Kidney (tissue), 14 donors: Measurements from ENCODE around the gene ZNF555. TPM values are rescaled to one million over a fixed set of nuclear protein-coding genes. Genes with fewer than 3 reads are reported as not detected.

Source experiments
- DNase-seq, 5 donors: peaks; one replicate each; pipeline ENCODE4 v3.0.0-alpha.2; 2013 to 2020
- FAIRE-seq: peaks from 2 replicates; lab custom pipeline; 2012; peaks lifted over from hg19 to GRCh38; lab: Jason Lieb, UNC
- H3K27ac ChIP-seq, 2 donors: one replicate each; pipeline ENCODE4 v1.7.0; 2013; ENCODE audit warnings: low read depth in 2 of 2, low read length in 2 of 2, inconsistent platforms in 1 of 2
- H3K27me3 ChIP-seq: one replicate; pipeline ENCODE4 v1.7.1; 2013; ENCODE audit warnings: low read length, inconsistent platforms; ENCODE audit not compliant: control insufficient read depth, insufficient read depth
- H3K36me3 ChIP-seq, 3 donors: one replicate each; pipeline versions ENCODE4 v1.7.0 to v1.7.1; 2013; ENCODE audit warnings: low read length in 3 of 3, control low read depth in 1 of 3, inconsistent platforms in 1 of 3; ENCODE audit not compliant: insufficient read depth in 3 of 3, control insufficient read depth in 2 of 3
- H3K4me1 ChIP-seq, 3 donors: one replicate each; pipeline versions ENCODE4 v1.7.0 to v1.7.1; 2013; ENCODE audit warnings: low read length in 3 of 3, inconsistent platforms in 1 of 3, low read depth in 1 of 3; ENCODE audit not compliant: control insufficient read depth in 2 of 3, insufficient read depth in 2 of 3
- H3K4me3 ChIP-seq, 3 donors: one replicate each; pipeline versions ENCODE4 v1.7.0 to v1.8.1; 2013; ENCODE audit warnings: low read length in 3 of 3, control low read depth in 1 of 3, inconsistent platforms in 1 of 3
- H3K9ac ChIP-seq, 3 donors: one replicate each; pipeline versions ENCODE4 v1.7.0 to v1.7.1; 2013; ENCODE audit warnings: low read length in 3 of 3, control low read depth in 1 of 3, inconsistent platforms in 1 of 3
- H3K9me3 ChIP-seq, 3 donors: one replicate each; pipeline versions ENCODE4 v1.7.0 to v1.7.1; 2013; ENCODE audit warnings: low read length in 3 of 3, control low read depth in 1 of 3, inconsistent platforms in 1 of 3; ENCODE audit not compliant: control insufficient read depth in 2 of 3, insufficient read depth in 1 of 3
- CTCF ChIP-seq: IDR thresholded peaks from 3 replicates; pipeline ENCODE4 v1.5.1; 2012; ENCODE audit warnings: mild to moderate bottlenecking, moderate library complexity, borderline replicate concordance; ENCODE audit not compliant: insufficient read depth; ENCODE audit errors: extremely low read depth
- intact Hi-C: fragments of 100-400 bp; cut with DNase I; formaldehyde crosslinking; loops from one replicate; pipeline ENCODE4 v1.11.1; 2022
- polyA plus RNA-seq: library from polyadenylated mRNA; stranded (reverse); fragments of 350-450 nt; fragmentation: Illumina TruSeq; extraction: RNeasy Lipid Tissue Mini Kit (QIAGEN cat#74804); gene quantifications from one replicate; pipeline ENCODE4 v1.2.3, GENCODE V29; 2014; ENCODE audit warnings: low read depth, low replicate concordance; ENCODE audit not compliant: insufficient read depth
- total RNA-seq: library from RNA; stranded (reverse); fragmentation: NEBNext Ultra II Directional; extraction: Animal tissue kit (Norgen Biotek cat#: 25700); gene quantifications from one replicate; pipeline ENCODE4 v1.2.1, GENCODE V29; 2021
- donor health status: control.
- donor health status: control.
- donor health status: control.
- donor health status: control.
- donor health status: control.
- donor health status: DM: yes; HTN: yes; CAD: no.
- donor health status: Normal renal cell carcinoma (clear cell type).

Gene ZNF555
- total and polyA plus RNA-seq, 2 donors from 2014 or later: 3.9 to 9.8 TPM

- FAIRE-seq: no peak
- no peaks in the 10 kb centered on the region for H3K9me3 ChIP-seq
- H3K27ac ChIP-seq: no peak overlapping the region
- intact Hi-C loops: no loop called here
- no peak for TF ChIP-seq CTCF
- H3K4me3 ChIP-seq: no peak overlapping the region
- H3K27me3 ChIP-seq: no peaks in the 10 kb centered on the region
- no peaks in the 10 kb centered on the region for H3K4me1 ChIP-seq
- DNase-seq: peak in 1 of 5 donors; percentile 69
- H3K9ac ChIP-seq: no peak overlapping the region
- peaks cover 0 to 5% (median 0%) of the 10 kb centered on the region in 3 donors for H3K36me3 ChIP-seq
Measured at GRCh38 chr19:2796659-2797266, 44.5 kb upstream of the ZNF555 start.

GRCh38 chr19:2797280-2797679 is 44.0 kb upstream of the ZNF555 start:
- no peak for TF ChIP-seq CTCF
- peaks cover 0 to 5% (median 0%) of the 10 kb centered on the region in 3 donors for H3K36me3 ChIP-seq
- no peaks in the 10 kb centered on the region for H3K4me1 ChIP-seq
- no peaks in the 10 kb centered on the region for H3K27me3 ChIP-seq
- no peak overlapping the region for H3K4me3 ChIP-seq
- no peak for FAIRE-seq
- H3K9ac ChIP-seq: no peak overlapping the region
- no peak for DNase-seq
- no peaks in the 10 kb centered on the region for H3K9me3 ChIP-seq
- intact Hi-C loops: no loop called here
- H3K27ac ChIP-seq: no peak overlapping the region

GRCh38 chr19:2798158-2798685 is 43.1 kb upstream of the ZNF555 start:
- no peak for DNase-seq
- no peaks in the 10 kb centered on the region for H3K9me3 ChIP-seq
- no peak overlapping the region for H3K4me3 ChIP-seq
- H3K9ac ChIP-seq: no peak overlapping the region
- no peak for FAIRE-seq
- intact Hi-C loops: no loop called here
- H3K36me3 ChIP-seq: peaks cover 0 to 5% (median 2%) of the 10 kb centered on the region in 3 donors
- no peaks in the 10 kb centered on the region for H3K27me3 ChIP-seq
- no peak for TF ChIP-seq CTCF
- no peaks in the 10 kb centered on the region for H3K4me1 ChIP-seq
- no peak overlapping the region for H3K27ac ChIP-seq
